ENCODE results near the gene TASOR.
"Not testable (repeated sequence)": the region's sequence is repeated elsewhere in the genome, so short reads cannot be mapped to it uniquely, and the experiment has no call there.

TASOR gene

DNA sequence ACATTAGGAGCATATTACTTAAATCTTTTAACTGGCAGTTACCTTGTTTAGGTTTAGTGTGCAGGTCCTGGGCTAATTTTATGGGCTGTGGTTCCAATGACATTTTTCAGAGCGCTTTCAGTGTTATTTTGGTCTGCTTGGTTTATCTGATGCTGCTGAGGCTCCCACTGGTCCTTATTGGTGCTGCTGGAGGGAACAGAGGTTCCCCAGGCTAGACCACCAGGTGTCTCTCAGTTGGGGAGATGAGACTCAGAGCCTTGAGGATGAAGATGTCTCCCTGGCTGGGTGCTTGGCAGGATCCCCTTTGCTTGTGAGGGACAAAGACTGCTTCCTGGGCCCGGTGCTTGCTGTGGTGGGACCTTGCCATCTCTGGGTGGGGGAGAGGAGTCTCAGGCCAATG lies 28.3 kb upstream of the TASOR start:
- ChIA-PET POLR2A (no interaction called here), CTCF (interaction anchor here (0.9 kb wide), 1 partner anchor 13 kb away, joined by 3 read pairs; no protein-coding TSS in a partner anchor)
- H3K4me3 ChIP-seq (ENCODE audit: low read depth, low read length): no peak overlapping the region
- no peak for DNase-seq (ENCODE audit: low read depth, low spot score)
- TF ChIP-seq, protein P1, sequence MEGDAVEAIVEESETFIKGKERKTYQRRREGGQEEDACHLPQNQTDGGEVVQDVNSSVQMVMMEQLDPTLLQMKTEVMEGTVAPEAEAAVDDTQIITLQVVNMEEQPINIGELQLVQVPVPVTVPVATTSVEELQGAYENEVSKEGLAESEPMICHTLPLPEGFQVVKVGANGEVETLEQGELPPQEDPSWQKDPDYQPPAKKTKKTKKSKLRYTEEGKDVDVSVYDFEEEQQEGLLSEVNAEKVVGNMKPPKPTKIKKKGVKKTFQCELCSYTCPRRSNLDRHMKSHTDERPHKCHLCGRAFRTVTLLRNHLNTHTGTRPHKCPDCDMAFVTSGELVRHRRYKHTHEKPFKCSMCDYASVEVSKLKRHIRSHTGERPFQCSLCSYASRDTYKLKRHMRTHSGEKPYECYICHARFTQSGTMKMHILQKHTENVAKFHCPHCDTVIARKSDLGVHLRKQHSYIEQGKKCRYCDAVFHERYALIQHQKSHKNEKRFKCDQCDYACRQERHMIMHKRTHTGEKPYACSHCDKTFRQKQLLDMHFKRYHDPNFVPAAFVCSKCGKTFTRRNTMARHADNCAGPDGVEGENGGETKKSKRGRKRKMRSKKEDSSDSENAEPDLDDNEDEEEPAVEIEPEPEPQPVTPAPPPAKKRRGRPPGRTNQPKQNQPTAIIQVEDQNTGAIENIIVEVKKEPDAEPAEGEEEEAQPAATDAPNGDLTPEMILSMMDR (IDR thresholded peaks at IDR 0.05; ENCODE audit: insufficient read depth, low read length, missing control alignments): no peak

DNA sequence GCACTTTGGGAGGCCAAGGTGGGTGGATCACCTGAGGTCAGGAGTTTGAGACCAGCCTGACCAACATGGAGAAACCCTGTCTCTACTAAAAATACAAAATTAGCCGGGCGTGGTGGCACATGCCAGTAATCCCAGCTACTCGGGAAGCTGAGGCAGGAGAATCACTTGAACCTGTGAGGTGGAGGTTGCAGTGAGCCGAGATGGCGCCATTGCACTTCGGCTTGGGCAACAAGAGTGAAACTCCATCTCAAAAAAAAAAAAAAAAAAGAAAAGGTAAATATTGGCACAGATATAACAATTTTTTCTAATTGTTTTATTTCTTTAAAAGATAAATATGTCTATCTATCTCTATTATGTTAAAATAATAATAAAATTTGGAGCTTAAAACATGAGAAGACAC lies 24.3 kb upstream of the TASOR start:
- CTCF ChIA-PET: interaction anchor here (0.5 to 3.1 kb wide), 6 partner anchors 11 to 288 kb away, joined by 3 to 26 read pairs (median 4); no protein-coding TSS in a partner anchor
- DNase-seq (ENCODE audit: low read depth, low spot score); H3K4me3 ChIP-seq (ENCODE audit: low read depth, low read length); POLR2A ChIA-PET: not testable (repeated sequence)

DNA sequence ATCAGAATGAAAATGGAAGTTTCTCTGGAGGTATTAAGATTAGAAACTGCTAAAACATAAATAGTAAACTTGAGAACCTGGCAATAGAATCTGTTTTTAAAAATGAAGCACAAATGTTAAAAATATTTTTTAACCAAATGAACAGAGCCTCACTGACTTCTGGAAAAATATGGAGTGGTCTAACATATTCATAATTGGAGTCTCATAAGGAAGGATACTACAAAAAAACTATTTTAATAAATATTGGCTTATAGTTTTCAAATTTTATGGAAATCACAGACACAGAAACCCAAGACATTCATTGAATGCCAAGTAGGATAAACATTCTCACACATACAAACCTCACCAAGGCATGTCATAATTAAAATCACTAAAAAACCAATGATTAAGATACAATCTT lies 23.6 kb upstream of the TASOR start:
- H3K4me3 ChIP-seq (ENCODE audit: low read depth, low read length): no peak overlapping the region
- POLR2A ChIA-PET: no interaction called here
- CTCF ChIA-PET: interaction anchor here (7.6 to 8.4 kb wide), 2 partner anchors 93 to 283 kb away, joined by 164 to 376 read pairs; partner anchors contain the start of gene ARHGEF3
- TF ChIP-seq, protein P1 (IDR thresholded peaks at IDR 0.05; ENCODE audit: insufficient read depth, low read length, missing control alignments): no peak
- DNase-seq (ENCODE audit: low read depth, low spot score): no peak

DNA sequence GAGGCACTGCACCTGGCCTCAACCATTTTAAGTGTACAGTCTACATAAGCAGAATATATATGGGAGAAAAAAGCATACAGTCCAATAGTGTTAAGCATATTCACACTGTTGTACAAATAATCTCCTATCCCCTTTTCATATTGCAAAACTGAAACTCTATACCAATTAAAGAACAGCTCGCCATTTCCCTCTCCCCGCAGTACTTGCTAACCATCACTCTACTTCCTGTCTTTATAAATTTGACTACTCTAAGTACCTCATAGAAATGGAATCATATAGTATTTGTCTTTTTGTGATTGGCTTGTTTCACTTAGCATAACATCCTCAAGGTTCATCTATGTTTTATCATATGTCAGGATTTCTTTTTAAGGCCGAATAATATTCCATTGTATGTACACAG lies 21.6 kb upstream of the TASOR start:
- ChIA-PET CTCF (interaction anchor here (0.6 to 8.4 kb wide), 4 partner anchors 94 to 364 kb away, joined by 3 to 376 read pairs (median 108); partner anchors contain the start of gene ARHGEF3), POLR2A (no interaction called here)
- no peak for DNase-seq (ENCODE audit: low read depth, low spot score)

DNA sequence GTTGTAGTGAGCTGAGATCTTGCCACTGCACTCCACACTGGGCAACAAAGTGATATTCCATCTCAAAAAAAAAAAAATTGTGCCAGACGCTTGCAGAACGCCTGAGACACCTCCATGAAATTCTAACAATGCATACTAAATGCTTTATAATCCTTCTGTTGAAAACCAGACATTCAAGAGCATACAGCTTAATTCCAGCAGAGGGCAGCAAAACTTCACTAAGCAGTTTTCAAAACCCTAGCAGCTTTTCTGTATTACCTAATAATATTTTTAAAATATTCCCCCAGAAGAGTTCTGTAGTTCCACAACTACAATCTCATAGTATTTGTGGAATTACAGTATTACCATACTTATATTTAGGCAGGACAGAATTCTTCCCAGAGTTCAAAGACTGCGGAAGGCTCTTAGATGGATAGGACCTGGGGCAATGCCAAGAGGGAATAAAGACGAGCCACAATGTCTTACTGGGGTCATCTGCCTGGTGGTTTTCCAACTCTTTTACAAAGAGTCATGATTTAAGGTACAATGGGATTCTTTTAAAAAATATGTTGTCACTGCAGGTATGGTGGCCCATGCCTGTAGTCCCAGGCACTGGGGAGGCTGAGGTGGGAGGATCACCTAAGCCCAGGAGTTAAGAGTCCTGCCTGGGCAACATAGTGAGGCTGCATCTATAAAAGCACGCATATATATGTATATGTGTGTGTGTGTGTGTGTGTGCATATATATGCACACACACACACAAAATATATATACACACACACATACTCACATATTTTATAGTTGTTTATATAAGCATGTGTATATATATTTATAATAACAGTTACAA lies 19.6 kb upstream of the TASOR start:
- DNase-seq (ENCODE audit: low read depth, low spot score): peak; percentile 41
- CTCF ChIA-PET: interaction anchor here (0.6 to 8.4 kb wide), 25 partner anchors 9 to 494 kb away, joined by 3 to 376 read pairs (median 4); partner anchors contain the start of genes ARHGEF3 and TASOR
- POLR2A ChIA-PET: interaction anchor here (1.3 kb wide), 1 partner anchor 286 kb away, joined by 4 read pairs; no protein-coding TSS in a partner anchor

More for the DNA sequence above, 21.6 kb upstream of the TASOR start:
- TF ChIP-seq, protein P1 (IDR thresholded peaks at IDR 0.05; ENCODE audit: insufficient read depth, low read length, missing control alignments): no peak
- no peak overlapping the region for H3K4me3 ChIP-seq (ENCODE audit: low read depth, low read length)

DNA sequence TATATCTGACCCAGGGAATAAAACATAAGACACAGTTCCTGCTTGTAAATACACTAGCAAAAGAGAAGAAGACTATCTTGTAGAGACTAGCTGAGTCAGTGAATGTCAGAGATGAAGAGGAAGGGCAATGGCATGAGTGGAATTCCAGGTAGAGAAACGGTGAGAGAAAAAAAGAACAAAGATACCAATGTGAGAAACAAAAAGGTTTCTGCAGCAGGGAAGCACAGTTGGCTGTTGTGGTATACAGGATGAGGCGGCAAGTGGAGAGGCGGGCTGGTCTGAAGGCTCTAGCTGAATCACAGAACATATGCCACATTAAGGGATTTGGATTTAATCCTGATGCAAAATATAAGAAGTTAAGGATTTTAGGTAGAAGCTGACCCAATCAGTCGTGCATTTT lies 17.1 kb upstream of the TASOR start:
- TF ChIP-seq, protein P1 (IDR thresholded peaks at IDR 0.05; ENCODE audit: insufficient read depth, low read length, missing control alignments): no peak
- no peak for DNase-seq (ENCODE audit: low read depth, low spot score)
- CTCF ChIA-PET: interaction anchor here (5.6 to 8.4 kb wide), 3 partner anchors 99 to 297 kb away, joined by 52 to 376 read pairs (median 164); partner anchors contain the start of gene ARHGEF3
- no peak overlapping the region for H3K4me3 ChIP-seq (ENCODE audit: low read depth, low read length)
- POLR2A ChIA-PET: no interaction called here

More for the DNA sequence above, 19.6 kb upstream of the TASOR start:
- TF ChIP-seq, protein P1 (IDR thresholded peaks at IDR 0.05; ENCODE audit: insufficient read depth, low read length, missing control alignments): peak; percentile 58
- H3K4me3 ChIP-seq (ENCODE audit: low read depth, low read length): no peak overlapping the region
